SU-DHL-6 (cell line): ENCODE results near the gene SLC25A3.

ENCODE experiments used
- CTCF ChIP-seq: fragments of 200-600 bp; sonication (generic); IDR thresholded peaks from one replicate; pipeline ENCODE4 v1.5.1; 2017; ENCODE audit warnings: antibody characterized with exemption, mild to moderate bottlenecking, low read length, moderate library complexity; ENCODE audit not compliant: insufficient read depth, poor library complexity, severe bottlenecking
- EZH2phosphoT487 ChIP-seq: fragments of 200-600 bp; sonication (generic), shearing (Covaris generic); conservative IDR thresholded peaks from 2 replicates; pipeline ENCODE4 v1.6.1; 2018; ENCODE audit warnings: mild to moderate bottlenecking, antibody characterized with exemption, low read length, moderate library complexity, mixed read lengths

- TF ChIP-seq CTCF (no peak), EZH2phosphoT487 (no peak)
Observed at GRCh38 chr12:98578392-98578791, 15.1 kb upstream of the SLC25A3 start.
